ENCODE measurements around the gene BORCS6. TPM values are rescaled to one million over a fixed set of nuclear protein-coding genes. Genes with fewer than 3 reads are reported as not detected.

The BORCS6 gene
- total and polyA plus RNA-seq, 4 donors, result 4.1 to 6.8 (median 5.7) TPM

GRCh38 chr17:8153957-8154607 is 35.9 kb downstream of the BORCS6 start:
- WGBS, result 2% methylated on average over 22 of the region's 22 CpGs
- peak; percentile 98 for DNase-seq (ENCODE audit: low spot score)
- Histone ChIP-seq H3K4me3 (ENCODE audit: low read depth in 1 of 3, low read length in 3 of 3) (peak overlapping the region; percentile 69 to 99 (median 89)), H3K9me3 (ENCODE audit: control insufficient read depth in 4 of 4, low read length in 3 of 4) (no peaks in the 10 kb centered on the region), H3K4me1 (ENCODE audit: control insufficient read depth in 4 of 4, insufficient read depth in 4 of 4, low read length in 3 of 4) (peaks cover 15 to 58% (median 34%) of the 10 kb centered on the region in 4 donors), H3K36me3 (ENCODE audit: control insufficient read depth in 4 of 4, insufficient read depth in 3 of 4, low read depth in 1 of 4, low read length in 3 of 4) (peaks cover 9 to 17% (median 12%) of the 10 kb centered on the region in 4 donors), H3K9ac (ENCODE audit: low read depth in 1 of 2, low read length in 2 of 2) (peak overlapping the region; percentile 88 to 100), H3K27ac (ENCODE audit: low read depth in 1 of 2, low read length in 2 of 2) (peak overlapping the region; percentile 97 to 99), H3K27me3 (ENCODE audit: control insufficient read depth in 4 of 4, insufficient read depth in 4 of 4, low read length in 3 of 4) (no peaks in the 10 kb centered on the region)
- TF ChIP-seq JUND (IDR thresholded peaks at IDR 0.05), result peak in 1 of 2 donors; percentile 87
- peak; percentile 61 for TF ChIP-seq NR2F2 (IDR thresholded peaks at IDR 0.05)
- TF ChIP-seq, protein P1, sequence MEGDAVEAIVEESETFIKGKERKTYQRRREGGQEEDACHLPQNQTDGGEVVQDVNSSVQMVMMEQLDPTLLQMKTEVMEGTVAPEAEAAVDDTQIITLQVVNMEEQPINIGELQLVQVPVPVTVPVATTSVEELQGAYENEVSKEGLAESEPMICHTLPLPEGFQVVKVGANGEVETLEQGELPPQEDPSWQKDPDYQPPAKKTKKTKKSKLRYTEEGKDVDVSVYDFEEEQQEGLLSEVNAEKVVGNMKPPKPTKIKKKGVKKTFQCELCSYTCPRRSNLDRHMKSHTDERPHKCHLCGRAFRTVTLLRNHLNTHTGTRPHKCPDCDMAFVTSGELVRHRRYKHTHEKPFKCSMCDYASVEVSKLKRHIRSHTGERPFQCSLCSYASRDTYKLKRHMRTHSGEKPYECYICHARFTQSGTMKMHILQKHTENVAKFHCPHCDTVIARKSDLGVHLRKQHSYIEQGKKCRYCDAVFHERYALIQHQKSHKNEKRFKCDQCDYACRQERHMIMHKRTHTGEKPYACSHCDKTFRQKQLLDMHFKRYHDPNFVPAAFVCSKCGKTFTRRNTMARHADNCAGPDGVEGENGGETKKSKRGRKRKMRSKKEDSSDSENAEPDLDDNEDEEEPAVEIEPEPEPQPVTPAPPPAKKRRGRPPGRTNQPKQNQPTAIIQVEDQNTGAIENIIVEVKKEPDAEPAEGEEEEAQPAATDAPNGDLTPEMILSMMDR (IDR thresholded peaks at IDR 0.05; ENCODE audit: low read depth, low read length, missing input control), result no peak
- TF ChIP-seq, protein P2, sequence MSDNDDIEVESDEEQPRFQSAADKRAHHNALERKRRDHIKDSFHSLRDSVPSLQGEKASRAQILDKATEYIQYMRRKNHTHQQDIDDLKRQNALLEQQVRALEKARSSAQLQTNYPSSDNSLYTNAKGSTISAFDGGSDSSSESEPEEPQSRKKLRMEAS (IDR thresholded peaks at IDR 0.05), result peak; percentile 94
- peak; percentile 83 for TF ChIP-seq YY1 (IDR thresholded peaks at IDR 0.05)
- TF ChIP-seq EGR1 (IDR thresholded peaks at IDR 0.05; ENCODE audit: low read depth in 2 of 2), result peak; percentile 90 to 92
- peak; percentile 66 for TF ChIP-seq ATF3 (IDR thresholded peaks at IDR 0.05)
- TF ChIP-seq FOXA1 (IDR thresholded peaks at IDR 0.05), result no peak
- peak; percentile 100 for TF ChIP-seq SP1 (IDR thresholded peaks at IDR 0.05)
- TF ChIP-seq RXRA (IDR thresholded peaks at IDR 0.05), result peak; percentile 89 to 93
- no peak for TF ChIP-seq TAF1 (conservative IDR thresholded peaks at IDR 0.05)
- TF ChIP-seq, protein P3, sequence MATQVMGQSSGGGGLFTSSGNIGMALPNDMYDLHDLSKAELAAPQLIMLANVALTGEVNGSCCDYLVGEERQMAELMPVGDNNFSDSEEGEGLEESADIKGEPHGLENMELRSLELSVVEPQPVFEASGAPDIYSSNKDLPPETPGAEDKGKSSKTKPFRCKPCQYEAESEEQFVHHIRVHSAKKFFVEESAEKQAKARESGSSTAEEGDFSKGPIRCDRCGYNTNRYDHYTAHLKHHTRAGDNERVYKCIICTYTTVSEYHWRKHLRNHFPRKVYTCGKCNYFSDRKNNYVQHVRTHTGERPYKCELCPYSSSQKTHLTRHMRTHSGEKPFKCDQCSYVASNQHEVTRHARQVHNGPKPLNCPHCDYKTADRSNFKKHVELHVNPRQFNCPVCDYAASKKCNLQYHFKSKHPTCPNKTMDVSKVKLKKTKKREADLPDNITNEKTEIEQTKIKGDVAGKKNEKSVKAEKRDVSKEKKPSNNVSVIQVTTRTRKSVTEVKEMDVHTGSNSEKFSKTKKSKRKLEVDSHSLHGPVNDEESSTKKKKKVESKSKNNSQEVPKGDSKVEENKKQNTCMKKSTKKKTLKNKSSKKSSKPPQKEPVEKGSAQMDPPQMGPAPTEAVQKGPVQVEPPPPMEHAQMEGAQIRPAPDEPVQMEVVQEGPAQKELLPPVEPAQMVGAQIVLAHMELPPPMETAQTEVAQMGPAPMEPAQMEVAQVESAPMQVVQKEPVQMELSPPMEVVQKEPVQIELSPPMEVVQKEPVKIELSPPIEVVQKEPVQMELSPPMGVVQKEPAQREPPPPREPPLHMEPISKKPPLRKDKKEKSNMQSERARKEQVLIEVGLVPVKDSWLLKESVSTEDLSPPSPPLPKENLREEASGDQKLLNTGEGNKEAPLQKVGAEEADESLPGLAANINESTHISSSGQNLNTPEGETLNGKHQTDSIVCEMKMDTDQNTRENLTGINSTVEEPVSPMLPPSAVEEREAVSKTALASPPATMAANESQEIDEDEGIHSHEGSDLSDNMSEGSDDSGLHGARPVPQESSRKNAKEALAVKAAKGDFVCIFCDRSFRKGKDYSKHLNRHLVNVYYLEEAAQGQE (IDR thresholded peaks at IDR 0.05), result peak; percentile 81
- TF ChIP-seq FOXA2 (IDR thresholded peaks at IDR 0.05), result peak; percentile 49
- TF ChIP-seq RAD21 (IDR thresholded peaks at IDR 0.05), result peak in 1 of 2 donors; percentile 49
- TF ChIP-seq HNF4A (conservative IDR thresholded peaks at IDR 0.05), result peak; percentile 51 to 60
- peak in 1 of 2 donors; percentile 56 for TF ChIP-seq GABPA (IDR thresholded peaks at IDR 0.05 in 1 of 2, conservative IDR thresholded peaks at IDR 0.05 in 1 of 2)
- TF ChIP-seq, protein P4, sequence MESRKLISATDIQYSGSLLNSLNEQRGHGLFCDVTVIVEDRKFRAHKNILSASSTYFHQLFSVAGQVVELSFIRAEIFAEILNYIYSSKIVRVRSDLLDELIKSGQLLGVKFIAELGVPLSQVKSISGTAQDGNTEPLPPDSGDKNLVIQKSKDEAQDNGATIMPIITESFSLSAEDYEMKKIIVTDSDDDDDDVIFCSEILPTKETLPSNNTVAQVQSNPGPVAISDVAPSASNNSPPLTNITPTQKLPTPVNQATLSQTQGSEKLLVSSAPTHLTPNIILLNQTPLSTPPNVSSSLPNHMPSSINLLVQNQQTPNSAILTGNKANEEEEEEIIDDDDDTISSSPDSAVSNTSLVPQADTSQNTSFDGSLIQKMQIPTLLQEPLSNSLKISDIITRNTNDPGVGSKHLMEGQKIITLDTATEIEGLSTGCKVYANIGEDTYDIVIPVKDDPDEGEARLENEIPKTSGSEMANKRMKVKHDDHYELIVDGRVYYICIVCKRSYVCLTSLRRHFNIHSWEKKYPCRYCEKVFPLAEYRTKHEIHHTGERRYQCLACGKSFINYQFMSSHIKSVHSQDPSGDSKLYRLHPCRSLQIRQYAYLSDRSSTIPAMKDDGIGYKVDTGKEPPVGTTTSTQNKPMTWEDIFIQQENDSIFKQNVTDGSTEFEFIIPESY (IDR thresholded peaks at IDR 0.05), result peak; percentile 89
- TF ChIP-seq HNF4G (IDR thresholded peaks at IDR 0.05), result no peak

All from liver (tissue), 9 donors.